Immature natural killer cell (primary cell): ENCODE results near the gene MGLL. TPM values are rescaled to one million over a fixed set of nuclear protein-coding genes. Genes with fewer than 3 reads are reported as not detected.

ENCODE experiments used
- polyA plus RNA-seq, 3 donors: library from polyadenylated mRNA; unstranded; fragments of 300-500 nt; fragmentation: Illumina TruSeq; gene quantifications; one replicate each; pipeline ENCODE4 v1.2.3, GENCODE V29; 2021

MGLL gene
- polyA plus RNA-seq, 3 donors from 2014 or later: 2.6 to 3.6 (median 2.6) TPM

Other genes starting within 250 kb of the MGLL start
- gene TPRA1, start 231.8 kb downstream of the MGLL start, polyA plus RNA-seq: 10 to 100 TPM; 20.8 to 36.0 (median 31.5) TPM
- gene MCM2, start 224.1 kb downstream of the MGLL start, polyA plus RNA-seq: 10 to 100 TPM; 14.9 to 24.8 (median 19.5) TPM
- 1 to 10 TPM; 1.9 to 4.9 (median 3.2) TPM for gene PODXL2, start 193.3 kb downstream of the MGLL start, polyA plus RNA-seq
- gene ABTB1, start 149.6 kb downstream of the MGLL start, polyA plus RNA-seq: 100 to 1,000 TPM in 1 of 3 donors, 10 to 100 TPM in 2; 71.9 to 141 (median 83.7) TPM
- gene KBTBD12, start 92.7 kb upstream of the MGLL start, polyA plus RNA-seq: not detected
- gene SEC61A1, start 229.9 kb upstream of the MGLL start, polyA plus RNA-seq: 100 to 1,000 TPM; 107 to 195 (median 172) TPM